Pulmonary artery endothelial cell (primary cell): ENCODE results near the gene B4GALNT2. TPM values are rescaled to one million over a fixed set of nuclear protein-coding genes. Genes with fewer than 3 reads are reported as not detected.
"Not testable (repeated sequence)": the region's sequence is repeated elsewhere in the genome, so short reads cannot be mapped to it uniquely, and the experiment has no call there.

Experiments
- DNase-seq: peaks from one replicate; pipeline ENCODE4 v3.0.0-alpha.2; 2011; ENCODE audit warnings: low read depth, low spot score
- total RNA-seq: library from RNA; depleted of rRNA; stranded (reverse); fragments of >200 nt; gene quantifications from 2 replicates; pipeline ENCODE4 v1.2.3, GENCODE V29; 2014

Gene B4GALNT2
- total RNA-seq, 1 donor from 2014 or later = not detected

DNA sequence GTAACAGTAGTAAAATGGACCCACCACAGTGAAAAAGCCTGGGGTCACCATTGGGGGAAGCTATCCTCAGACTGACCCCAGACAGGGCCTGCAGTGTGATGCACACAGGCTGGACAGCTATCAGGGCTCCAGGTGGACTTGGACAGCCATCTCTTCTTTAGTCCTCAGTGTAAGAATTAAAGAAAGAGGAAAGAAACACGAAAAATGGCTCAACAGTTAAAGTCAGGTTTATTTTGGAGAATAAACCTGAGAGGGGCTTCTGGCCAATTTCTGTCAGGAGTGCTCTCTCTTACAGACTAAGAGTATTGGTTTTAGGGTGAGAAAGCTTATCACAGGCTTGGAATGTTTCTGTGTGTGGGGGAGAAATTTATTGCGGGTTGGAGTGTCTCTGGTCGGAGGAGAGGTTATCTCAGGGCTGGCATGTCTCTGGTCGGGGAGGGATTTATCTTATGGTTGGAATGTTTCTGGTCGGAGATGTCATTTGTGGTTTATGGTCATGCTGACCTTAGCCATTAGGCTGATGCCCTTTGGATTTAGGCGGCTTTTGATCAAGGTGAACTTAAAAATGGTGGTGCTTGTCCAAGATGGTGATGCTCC lies 10.8 kb upstream of the B4GALNT2 start:
- DNase-seq = no peak

DNA sequence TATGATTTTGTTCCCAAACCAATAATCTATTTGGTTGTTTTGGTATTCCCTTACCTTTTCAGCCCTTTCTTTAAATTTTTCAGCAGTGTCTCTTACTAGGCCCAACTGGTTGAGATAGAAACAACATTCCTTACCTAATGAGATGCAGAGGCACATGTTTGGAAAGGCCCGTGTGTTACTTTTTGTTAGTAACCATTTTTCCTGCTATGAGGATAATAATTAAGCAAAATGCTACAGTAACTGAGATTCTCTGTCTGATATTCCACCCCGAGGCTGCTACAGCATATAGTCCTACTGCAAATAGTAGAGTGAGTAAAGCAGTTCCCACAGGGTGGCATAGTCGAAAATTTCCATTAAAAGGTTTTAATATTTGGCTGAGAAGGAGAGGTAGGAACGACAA lies 10.0 kb upstream of the B4GALNT2 start:
- DNase-seq = no peak

DNA sequence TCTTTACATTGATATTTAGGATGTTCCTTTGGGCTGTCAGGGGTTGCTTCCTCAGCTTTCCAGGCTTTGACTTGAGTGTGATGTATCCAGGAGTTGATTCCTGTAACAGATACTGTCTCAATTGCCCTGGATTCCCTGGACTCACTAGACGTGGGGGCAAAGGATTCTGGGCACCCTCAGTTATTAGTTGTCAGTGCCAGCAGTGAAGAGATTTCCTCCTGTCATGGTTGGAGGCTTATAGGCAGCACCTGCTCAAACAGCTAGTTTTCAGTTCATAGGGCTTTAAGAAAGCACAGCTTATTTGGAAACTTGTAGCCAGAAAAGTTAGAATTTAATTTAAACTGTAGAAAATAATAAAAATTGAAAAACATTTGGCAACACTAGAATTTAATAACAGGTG lies 9.5 kb upstream of the B4GALNT2 start:
- no peak for DNase-seq

DNA sequence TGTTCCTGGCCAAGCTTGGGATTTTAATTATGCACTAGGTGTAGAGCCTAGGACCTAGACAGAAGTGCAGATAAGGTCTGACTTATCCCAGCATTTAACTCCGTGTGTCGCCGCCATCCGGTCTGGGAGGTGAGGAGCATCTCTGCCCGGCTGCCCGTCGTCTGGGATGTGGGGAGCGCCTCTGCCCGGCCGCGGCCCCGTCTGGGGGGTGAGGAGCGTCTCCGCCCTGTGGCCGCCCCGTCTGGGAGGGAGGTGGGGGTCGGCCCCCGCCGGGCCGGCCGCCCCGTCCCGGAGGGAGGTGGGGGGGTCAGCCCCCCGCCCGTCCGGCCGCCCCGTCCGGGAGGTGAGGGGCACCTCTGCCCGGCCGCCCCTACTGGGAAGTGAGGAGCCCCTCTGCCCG lies 7.1 kb upstream of the B4GALNT2 start:
- no peak for DNase-seq

DNA sequence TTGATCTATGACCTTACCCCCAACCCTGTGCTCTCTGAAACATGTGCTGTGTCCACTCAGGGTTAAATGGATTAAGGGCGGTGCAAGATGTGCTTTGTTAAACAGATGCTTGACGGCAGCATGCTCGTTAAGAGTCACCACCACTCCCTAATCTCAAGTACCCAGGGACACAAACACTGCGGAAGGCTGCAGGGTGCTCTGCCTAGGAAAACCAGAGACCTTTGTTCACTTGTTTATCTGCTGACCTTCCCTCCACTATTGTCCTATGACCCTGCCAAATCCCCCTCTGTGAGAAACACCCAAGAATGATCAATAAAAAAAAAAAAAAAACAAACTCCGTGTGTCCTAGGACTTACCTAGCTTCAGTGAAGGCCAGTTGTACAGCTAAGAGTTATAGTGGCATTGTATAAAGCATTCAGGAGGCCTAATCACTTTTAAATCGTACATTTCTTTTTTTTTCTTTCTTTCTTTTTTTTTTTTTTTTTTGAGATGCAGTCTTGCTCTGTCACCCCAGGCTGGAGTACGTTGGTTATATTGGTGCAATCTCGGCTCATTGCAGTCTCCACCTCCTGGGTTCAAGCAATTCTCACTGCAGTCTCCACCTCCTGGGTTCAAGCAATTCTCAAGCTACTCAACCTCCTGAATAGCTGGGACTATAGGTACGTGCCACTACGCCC lies 6.2 kb upstream of the B4GALNT2 start:
- DNase-seq = not testable (repeated sequence)

DNA sequence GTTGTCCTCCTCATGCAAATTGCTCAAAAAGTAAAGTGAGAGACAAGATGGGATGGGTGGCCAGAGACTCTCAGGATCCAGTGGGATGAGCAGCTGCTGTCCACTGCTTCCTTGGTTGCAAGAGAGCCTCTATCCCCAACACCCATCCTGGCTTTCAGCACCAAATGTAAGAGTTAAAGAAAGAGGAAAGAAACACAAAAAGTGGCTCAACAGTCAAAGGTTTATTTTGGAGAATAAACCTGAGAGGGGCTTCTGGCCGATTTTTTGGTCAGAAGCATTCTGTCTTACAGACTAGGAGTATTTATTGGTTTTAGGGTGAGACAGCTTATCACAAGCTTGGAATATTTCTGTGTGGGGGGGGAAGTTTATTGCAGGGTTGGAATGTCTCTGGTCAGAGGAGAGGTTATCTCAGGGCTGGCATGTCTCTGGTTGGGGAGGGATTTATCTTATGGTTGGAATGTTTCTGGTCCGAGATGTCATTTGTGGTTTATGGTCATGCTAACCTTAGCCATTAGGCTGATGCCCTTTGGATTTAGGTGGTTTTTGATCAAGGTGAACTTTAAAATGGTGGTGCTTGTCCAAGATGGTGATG lies 3.1 kb upstream of the B4GALNT2 start:
- not testable (repeated sequence) for DNase-seq

DNA sequence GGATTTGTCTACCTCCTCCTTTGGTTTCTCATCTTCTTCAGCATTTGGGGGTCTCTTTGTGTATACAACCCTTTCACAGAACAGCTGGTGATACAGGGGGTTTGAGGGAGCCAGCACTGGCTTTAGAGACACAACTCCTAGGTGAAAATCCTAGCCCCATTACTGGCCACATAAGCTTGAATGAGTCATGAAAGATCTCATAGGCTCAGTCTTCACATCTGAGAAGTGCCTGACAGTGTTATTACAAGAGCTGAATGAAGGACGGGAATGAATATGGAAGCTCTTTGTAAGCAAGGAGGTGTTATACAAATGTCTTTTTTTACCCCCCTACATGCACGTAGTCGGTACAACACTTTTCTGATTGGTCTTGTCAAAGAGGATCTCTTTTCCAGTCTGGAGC lies 1.7 kb upstream of the B4GALNT2 start:
- no peak for DNase-seq

DNA sequence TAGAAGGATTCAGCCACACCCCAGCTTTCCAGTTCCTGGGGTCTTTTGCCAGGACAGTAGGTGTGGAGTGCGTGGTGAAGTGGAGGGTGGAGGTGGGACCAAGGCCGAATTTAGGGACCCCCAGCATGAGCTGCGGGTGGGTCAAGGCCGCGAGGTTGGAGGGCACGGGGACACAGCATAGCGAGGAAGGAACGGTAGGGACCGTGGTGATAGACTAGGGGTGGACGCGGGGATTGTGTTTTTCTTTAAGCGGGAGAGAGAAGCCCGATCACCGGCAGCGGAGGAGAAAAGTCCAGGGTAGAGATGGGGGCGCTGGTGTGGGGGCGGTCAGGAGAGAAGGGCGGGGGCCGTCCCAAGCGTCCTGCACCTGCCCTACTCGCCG lies 261 bp upstream of the B4GALNT2 start:
- no peak for DNase-seq

DNA sequence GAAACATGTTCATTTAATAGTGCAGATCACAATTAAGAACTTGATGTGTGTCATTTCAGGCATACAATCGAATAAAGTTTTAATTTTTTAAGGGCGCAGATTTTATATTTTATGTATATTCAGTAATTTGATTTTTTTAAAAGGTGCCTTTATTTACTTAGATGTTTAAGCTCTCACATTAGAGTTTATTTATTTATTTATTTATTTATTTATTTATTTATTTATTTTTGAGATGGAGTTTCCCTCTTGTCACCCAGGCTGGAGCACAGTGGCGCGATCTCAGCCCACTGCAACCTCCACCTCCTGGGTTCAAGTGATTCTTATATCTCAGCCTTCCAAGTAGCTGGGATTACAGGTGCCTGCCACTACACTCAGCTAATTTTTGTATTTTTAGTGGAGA lies 3.8 kb downstream of the B4GALNT2 start:
- DNase-seq = no peak

DNA sequence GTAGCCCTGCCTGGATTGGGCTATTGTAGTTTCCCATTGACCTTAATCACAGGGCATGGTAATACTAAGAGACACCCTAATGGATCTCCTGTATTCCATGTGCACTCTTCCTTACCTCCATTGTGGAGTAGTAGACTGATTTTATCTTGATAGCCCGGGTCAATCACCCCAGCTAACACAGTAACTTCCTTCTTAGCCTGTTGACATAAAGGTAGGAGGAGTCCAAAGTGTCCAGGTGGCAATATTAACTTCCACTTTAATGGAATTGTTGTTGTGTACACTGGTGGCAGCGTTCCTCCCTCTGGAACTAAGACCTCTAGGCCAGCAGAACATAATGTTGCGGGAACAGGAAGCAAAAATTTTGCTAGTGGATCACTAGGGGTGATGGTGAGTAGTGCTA lies 13.1 kb downstream of the B4GALNT2 start:
- not testable (repeated sequence) for DNase-seq

DNA sequence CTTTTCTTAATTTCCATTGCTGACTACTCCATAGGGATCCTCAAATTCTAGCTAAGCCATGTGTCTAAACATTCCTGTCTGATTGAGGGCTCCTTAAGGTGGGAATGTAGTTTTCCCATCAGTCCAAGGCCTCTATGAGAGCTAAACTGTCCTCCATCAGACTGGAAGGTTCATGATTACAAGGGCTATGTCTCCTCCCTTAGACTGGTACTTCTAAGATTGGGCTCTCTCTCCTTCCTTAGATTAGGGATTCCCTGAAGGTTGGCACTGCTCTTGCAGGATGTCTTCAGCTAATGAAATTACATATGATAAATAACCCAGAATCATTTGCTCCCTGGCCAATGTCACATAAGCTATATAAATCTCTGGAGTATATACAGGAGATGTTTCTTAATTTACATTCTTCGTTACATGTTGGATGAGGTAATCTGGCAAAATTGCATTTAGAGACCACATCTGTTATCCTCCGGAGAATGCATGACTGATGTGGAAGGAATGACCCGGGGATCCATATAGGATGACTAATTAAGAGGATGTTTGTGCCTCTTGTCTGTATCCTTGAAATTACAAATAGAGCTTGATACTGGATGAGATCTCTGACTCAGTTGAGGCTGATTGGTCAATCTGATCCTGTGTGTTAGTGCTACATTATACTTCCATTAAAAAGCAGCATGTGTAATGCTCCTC lies 14.2 kb downstream of the B4GALNT2 start:
- peak; percentile 70 for DNase-seq

DNA sequence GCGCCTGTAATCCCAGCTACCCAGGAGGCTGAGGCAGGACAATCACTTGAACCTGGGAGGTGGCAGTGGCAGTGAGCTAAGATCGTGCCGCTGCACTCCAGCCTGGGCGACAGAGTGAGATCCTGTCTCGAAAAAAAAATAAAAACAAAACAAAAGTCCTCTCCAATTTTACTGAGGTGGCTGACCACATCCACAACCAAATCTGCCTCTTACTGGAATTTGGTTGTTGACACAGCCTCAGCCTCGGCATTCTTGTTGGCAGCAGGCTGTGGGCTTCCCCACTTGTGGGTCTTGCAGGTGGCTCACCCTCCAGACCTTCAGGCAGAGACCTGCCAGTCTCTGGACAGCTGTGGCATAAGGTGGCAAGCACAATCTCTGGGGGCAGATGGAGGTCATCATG lies 15.6 kb downstream of the B4GALNT2 start:
- DNase-seq = no peak

DNA sequence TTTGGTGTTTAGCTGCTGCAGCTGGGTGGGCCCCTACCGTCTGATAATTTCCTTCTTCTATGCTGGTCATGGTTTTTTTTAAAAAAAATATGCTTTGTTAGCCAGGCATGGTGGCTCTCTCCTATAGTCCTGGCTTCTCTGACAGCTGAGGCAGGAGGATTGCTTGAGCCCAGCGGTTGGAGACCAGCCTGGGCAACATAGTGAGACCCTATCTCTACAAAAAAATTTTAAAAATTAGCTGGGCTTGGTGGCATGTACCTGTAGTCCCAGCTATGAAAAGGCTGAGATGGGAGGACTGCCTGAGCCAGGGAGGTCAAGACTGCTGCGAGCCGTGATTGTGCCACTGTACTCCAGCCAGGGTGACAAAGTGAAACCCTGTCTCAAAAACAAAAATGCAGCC lies 19.4 kb downstream of the B4GALNT2 start:
- DNase-seq = no peak

DNA sequence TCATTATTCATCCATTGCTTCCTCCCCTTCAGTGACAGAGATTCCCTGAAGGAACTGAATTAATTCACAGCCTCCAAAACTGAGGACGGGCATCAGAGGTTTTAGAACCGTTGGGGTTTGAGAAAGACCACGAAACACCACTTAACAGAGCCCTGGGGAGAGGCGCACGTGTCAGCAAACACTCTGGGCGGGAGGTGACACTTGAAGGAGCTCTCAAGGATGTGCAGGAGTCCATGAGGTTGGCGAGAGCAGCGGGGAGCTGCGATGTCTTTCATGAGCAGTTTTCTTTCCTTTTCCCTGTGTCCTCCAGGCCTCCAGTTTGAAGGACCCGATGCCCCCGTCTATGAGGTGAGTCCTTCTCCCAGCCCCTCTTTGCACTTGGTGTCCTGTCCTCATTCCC lies 23.7 kb downstream of the B4GALNT2 start:
- no peak for DNase-seq

DNA sequence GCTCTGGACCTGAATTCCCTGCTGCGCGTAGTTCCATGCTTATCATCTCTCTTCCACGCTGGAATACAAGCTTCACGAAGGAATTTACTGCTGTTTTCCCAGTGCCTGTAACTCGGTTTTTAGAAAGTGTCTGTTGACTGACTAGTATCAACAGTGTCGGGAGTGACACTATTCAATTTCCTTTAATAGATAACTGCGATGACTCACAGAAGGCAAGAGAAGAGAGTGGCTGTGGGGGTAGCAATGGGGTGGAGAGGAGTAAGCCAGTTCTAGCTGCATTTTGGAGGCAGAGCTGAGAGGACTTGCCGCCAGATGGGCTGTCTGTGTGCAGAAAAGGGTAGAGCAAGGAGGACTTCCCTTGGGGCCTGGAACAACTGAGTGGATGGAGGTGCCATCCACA lies 25.2 kb downstream of the B4GALNT2 start:
- no peak for DNase-seq

DNA sequence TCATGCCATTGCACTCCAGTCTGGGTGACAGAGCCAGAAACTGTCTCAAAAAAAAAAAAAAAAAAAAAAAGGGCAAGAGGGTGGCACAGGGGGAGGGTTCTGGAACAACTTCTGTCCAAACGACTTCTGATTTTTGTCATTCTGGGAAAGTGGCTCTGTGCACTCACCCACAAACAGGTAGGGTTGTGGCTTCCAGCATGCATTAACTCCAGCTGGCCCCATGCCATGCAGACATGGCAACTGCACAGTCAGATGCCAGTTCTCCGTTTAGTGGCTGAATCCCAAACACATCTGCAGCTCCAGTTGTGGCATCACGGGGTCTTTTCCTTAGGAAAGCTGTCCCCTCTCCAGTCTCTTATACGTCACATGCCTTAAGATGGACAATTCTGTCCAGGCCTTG lies 30.3 kb downstream of the B4GALNT2 start:
- no peak for DNase-seq

DNA sequence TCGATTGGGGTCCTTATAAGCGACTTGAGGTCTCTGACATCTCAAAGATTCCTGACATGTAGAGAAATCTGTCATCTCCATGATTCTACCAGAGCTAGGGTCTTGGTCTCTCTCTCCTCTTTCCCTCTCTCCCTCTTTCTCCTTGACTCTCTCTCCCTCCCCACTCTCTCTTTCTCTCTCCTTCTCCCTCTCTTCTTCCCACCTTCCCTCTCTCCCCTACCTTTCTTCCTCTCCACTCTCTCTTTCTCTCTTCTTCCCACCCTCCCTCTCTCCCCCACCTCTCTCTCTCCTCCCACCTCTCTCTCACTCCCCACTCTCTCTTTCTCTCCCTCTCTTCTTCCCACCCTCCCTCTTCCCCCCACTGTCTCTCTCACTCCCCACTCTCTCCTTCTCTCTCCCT lies 32.6 kb downstream of the B4GALNT2 start:
- DNase-seq = no peak

DNA sequence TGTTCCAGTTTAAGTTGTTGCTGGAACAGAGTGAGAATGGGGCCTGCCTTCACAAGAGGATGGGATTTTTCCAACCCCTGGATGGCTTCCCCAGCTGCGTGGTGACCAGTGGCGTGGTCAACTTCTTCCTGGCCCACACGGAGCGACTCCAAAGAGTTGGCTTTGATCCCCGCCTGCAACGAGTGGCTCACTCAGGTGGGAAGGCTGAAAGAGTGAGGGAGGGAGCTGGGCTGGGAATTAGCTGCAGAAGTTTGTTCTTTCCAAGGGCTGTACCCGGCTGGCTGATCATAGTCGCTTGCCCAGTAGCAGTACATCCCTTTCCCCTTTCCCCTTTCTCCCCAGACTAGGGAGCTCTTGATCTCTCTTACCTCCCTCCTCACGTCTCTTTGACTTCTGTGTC lies 36.1 kb downstream of the B4GALNT2 start:
- no peak for DNase-seq

DNA sequence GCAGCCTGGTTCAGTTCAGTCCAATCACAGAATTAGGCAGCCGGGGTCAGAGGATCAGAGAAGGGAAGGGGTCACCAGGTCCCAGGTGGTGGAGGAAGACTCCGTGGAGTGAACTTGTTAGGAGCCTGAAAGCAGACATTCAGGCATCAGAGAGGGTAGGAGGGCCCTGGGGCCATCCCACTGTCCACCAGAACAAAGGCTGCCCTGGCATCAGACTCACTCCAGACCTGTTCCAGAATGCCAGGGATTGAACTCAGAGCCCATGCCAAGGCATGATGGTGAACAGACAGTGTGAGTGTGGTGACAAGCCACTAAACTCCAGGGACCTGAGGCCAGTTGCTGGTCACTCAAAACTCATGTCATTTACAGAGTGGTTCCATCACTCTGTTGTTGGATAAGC lies 37.6 kb downstream of the B4GALNT2 start:
- no peak for DNase-seq

DNA sequence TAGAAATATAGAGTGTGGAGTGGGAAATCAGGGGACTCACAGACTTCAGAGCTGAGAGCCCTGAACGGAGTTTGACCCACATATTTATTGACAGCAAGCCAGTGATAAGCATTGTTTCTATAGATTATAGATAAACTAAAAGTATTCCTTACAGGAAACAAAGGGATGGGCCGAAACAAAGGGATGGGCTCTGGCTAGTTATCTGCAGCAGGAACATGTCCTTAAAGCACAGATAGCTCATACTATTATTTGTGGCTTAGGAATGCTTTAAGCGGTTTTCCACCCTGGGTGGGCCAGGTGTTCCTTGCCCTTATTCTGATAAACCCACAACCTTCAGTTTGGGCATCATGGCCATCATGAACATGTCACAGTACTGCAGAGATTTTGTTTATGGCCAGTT lies 38.1 kb downstream of the B4GALNT2 start:
- not testable (repeated sequence) for DNase-seq

DNA sequence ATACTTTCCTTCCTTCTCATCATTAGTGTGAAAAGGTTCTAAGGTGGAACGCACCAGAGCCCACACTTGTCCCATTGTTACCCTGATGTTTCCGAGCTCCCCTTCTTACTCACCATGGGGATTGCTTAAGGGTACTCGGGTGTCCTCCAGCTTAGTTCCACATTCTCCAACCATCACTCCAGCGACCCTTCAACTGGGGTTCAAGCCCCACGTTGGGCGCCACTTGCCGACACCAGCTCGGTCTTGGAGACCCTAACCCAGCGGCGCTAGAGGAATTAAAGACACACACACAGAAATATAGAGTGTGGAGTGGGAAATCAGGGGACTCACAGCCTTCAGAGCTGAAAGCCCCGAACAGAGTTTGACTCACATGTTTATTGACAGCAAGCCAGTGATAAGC lies 43.4 kb downstream of the B4GALNT2 start:
- not testable (repeated sequence) for DNase-seq

DNA sequence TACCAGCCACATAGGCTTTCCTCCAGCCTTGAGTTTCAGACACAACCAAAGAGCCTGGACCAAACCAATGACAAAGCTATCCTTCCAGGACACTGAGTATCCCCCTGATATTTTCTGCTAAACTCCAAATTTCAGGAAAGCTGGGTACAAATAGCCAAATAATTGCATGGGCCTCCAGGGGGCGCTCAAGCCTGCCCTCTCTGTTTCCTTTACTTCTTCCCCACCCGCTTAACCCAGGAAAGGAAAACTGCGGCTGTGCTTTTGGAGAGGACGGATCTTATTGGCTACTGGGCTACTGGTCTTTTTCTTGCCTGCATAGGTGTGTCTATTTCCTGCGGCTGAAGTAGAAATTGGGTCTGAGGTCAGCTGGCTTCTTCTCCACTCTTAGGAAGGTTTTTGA lies 47.7 kb downstream of the B4GALNT2 start:
- peak; percentile 17 for DNase-seq
